Activated T-cell treated with anti-CD3 and anti-CD28 coated beads, Interleukin-2, amount 50 U/mL, for 24 hours (primary cell): ENCODE measurements around the gene PDE7B.
"Not testable (repeated sequence)": the region's sequence is repeated elsewhere in the genome, so short reads cannot be mapped to it uniquely, and the experiment has no call there.

Experiments used
- DNase-seq: peaks from one replicate; pipeline ENCODE4 v3.0.0-alpha.2; 2020
- H3K27ac Mint-ChIP-seq: 2 replicates; pipeline ENCODE4 v1.8.0; 2020; ENCODE audit warnings: mild to moderate bottlenecking, mixed read lengths
- H3K27me3 Mint-ChIP-seq: 2 replicates; pipeline ENCODE4 v1.8.0; 2020; ENCODE audit warnings: mixed read lengths
- H3K36me3 Mint-ChIP-seq: 2 replicates; pipeline ENCODE4 v1.8.0; 2020; ENCODE audit warnings: low read depth, mixed read lengths
- H3K4me1 Mint-ChIP-seq: 2 replicates; pipeline ENCODE4 v1.8.0; 2020; ENCODE audit warnings: low read depth, mixed read lengths
- H3K4me3 Mint-ChIP-seq: 2 replicates; pipeline ENCODE4 v1.8.0; 2020; ENCODE audit warnings: mild to moderate bottlenecking, moderate library complexity, mixed read lengths
- H3K9me3 Mint-ChIP-seq: 2 replicates; pipeline ENCODE4 v1.8.0; 2020; ENCODE audit warnings: mixed read lengths

The PDE7B gene

GRCh38 chr6:136212608-136213007, 361.1 kb downstream of the PDE7B start:
- no peak overlapping the region for H3K4me3 Mint-ChIP-seq
- no peaks in the 10 kb centered on the region for H3K27me3 Mint-ChIP-seq
- no peak for DNase-seq
- no peaks in the 10 kb centered on the region for H3K36me3 Mint-ChIP-seq
- H3K9me3 Mint-ChIP-seq = no peaks in the 10 kb centered on the region
- no peak overlapping the region for H3K27ac Mint-ChIP-seq
- H3K4me1 Mint-ChIP-seq = no peaks in the 10 kb centered on the region

- Mint-ChIP-seq H3K27me3 (no peaks in the 10 kb centered on the region), H3K9me3 (no peaks in the 10 kb centered on the region), H3K36me3 (no peaks in the 10 kb centered on the region), H3K4me1 (no peaks in the 10 kb centered on the region), H3K4me3 (no peak overlapping the region), H3K27ac (no peak overlapping the region)
- DNase-seq = no peak
Observed at GRCh38 chr6:136213012-136213539, 361.6 kb downstream of the PDE7B start.

- DNase-seq = no peak
- H3K9me3 Mint-ChIP-seq = no peaks in the 10 kb centered on the region
Observed at GRCh38 chr6:136213853-136214252, 362.4 kb downstream of the PDE7B start.

GRCh38 chr6:136216503-136217401, 365.3 kb downstream of the PDE7B start:
- Mint-ChIP-seq H3K27me3 (no peaks in the 10 kb centered on the region), H3K4me3 (no peak overlapping the region), H3K4me1 (no peaks in the 10 kb centered on the region), H3K36me3 (no peaks in the 10 kb centered on the region), H3K9me3 (peaks cover 6% of the 10 kb centered on the region), H3K27ac (no peak overlapping the region)
- no peak for DNase-seq

More at GRCh38 chr6:136213853-136214252, 362.4 kb downstream of the PDE7B start:
- Mint-ChIP-seq H3K36me3 (no peaks in the 10 kb centered on the region), H3K27ac (no peak overlapping the region), H3K4me1 (no peaks in the 10 kb centered on the region), H3K27me3 (no peaks in the 10 kb centered on the region), H3K4me3 (no peak overlapping the region)

GRCh38 chr6:136224974-136225373, 373.5 kb downstream of the PDE7B start:
- H3K4me3 Mint-ChIP-seq = not testable (repeated sequence)
- peaks cover 18% of the 10 kb centered on the region for H3K4me1 Mint-ChIP-seq

GRCh38 chr6:136225496-136225895, 374.0 kb downstream of the PDE7B start:
- no peak overlapping the region for H3K4me3 Mint-ChIP-seq
- peaks cover 4% of the 10 kb centered on the region for H3K9me3 Mint-ChIP-seq
- peaks cover 18% of the 10 kb centered on the region for H3K4me1 Mint-ChIP-seq
- peaks cover 11% of the 10 kb centered on the region for H3K36me3 Mint-ChIP-seq
- no peak overlapping the region for H3K27ac Mint-ChIP-seq
- H3K27me3 Mint-ChIP-seq = no peaks in the 10 kb centered on the region
- DNase-seq = peak; percentile 46

More at GRCh38 chr6:136224974-136225373, 373.5 kb downstream of the PDE7B start:
- H3K36me3 Mint-ChIP-seq, H3K9me3 Mint-ChIP-seq, H3K27ac Mint-ChIP-seq, H3K27me3 Mint-ChIP-seq, DNase-seq: not testable (repeated sequence)

GRCh38 chr6:136226027-136226673, 374.6 kb downstream of the PDE7B start:
- H3K27me3 Mint-ChIP-seq = no peaks in the 10 kb centered on the region
- peaks cover 18% of the 10 kb centered on the region for H3K4me1 Mint-ChIP-seq
- H3K27ac Mint-ChIP-seq = peak overlapping the region; percentile 38
- peak; percentile 61 for DNase-seq
- H3K9me3 Mint-ChIP-seq = peaks cover 4% of the 10 kb centered on the region
- H3K36me3 Mint-ChIP-seq = peaks cover 17% of the 10 kb centered on the region
- H3K4me3 Mint-ChIP-seq = peak overlapping the region; percentile 35

- Mint-ChIP-seq H3K27me3 (no peaks in the 10 kb centered on the region), H3K9me3 (peaks cover 4% of the 10 kb centered on the region), H3K4me1 (peaks cover 18% of the 10 kb centered on the region), H3K4me3 (peak overlapping the region; percentile 35), H3K36me3 (peaks cover 21% of the 10 kb centered on the region), H3K27ac (no peak overlapping the region)
- DNase-seq = no peak
Observed at GRCh38 chr6:136226674-136227377, 375.3 kb downstream of the PDE7B start.

GRCh38 chr6:136228814-136229213, 377.3 kb downstream of the PDE7B start:
- no peaks in the 10 kb centered on the region for H3K27me3 Mint-ChIP-seq
- H3K4me1 Mint-ChIP-seq = peaks cover 18% of the 10 kb centered on the region
- peaks cover 4% of the 10 kb centered on the region for H3K9me3 Mint-ChIP-seq
- H3K4me3 Mint-ChIP-seq = no peak overlapping the region
- no peak overlapping the region for H3K27ac Mint-ChIP-seq
- no peak for DNase-seq
- peaks cover 38% of the 10 kb centered on the region for H3K36me3 Mint-ChIP-seq

- H3K36me3 Mint-ChIP-seq = peaks cover 49% of the 10 kb centered on the region
- H3K27ac Mint-ChIP-seq = no peak overlapping the region
- H3K4me1 Mint-ChIP-seq = peaks cover 14% of the 10 kb centered on the region
- no peaks in the 10 kb centered on the region for H3K9me3 Mint-ChIP-seq
- DNase-seq = no peak
- H3K4me3 Mint-ChIP-seq = no peak overlapping the region
- H3K27me3 Mint-ChIP-seq = no peaks in the 10 kb centered on the region
Observed at GRCh38 chr6:136230219-136230853, 378.8 kb downstream of the PDE7B start.

- Mint-ChIP-seq H3K4me1 (peaks cover 13% of the 10 kb centered on the region), H3K36me3 (peaks cover 68% of the 10 kb centered on the region), H3K4me3 (no peak overlapping the region), H3K9me3 (no peaks in the 10 kb centered on the region), H3K27me3 (no peaks in the 10 kb centered on the region), H3K27ac (no peak overlapping the region)
- DNase-seq = no peak
Observed at GRCh38 chr6:136232701-136233100, 381.2 kb downstream of the PDE7B start.

GRCh38 chr6:136235233-136235564, 383.7 kb downstream of the PDE7B start:
- Mint-ChIP-seq H3K36me3 (peaks cover 82% of the 10 kb centered on the region), H3K9me3 (no peaks in the 10 kb centered on the region)

GRCh38 chr6:136236466-136237293, 385.2 kb downstream of the PDE7B start:
- peak overlapping the region; percentile 29 for H3K27ac Mint-ChIP-seq
- H3K36me3 Mint-ChIP-seq = peaks cover 82% of the 10 kb centered on the region
- no peak overlapping the region for H3K4me3 Mint-ChIP-seq
- no peaks in the 10 kb centered on the region for H3K9me3 Mint-ChIP-seq
- peaks cover 13% of the 10 kb centered on the region for H3K4me1 Mint-ChIP-seq
- DNase-seq = no peak
- H3K27me3 Mint-ChIP-seq = no peaks in the 10 kb centered on the region

More at GRCh38 chr6:136235233-136235564, 383.7 kb downstream of the PDE7B start:
- H3K4me1 Mint-ChIP-seq = peaks cover 13% of the 10 kb centered on the region
- H3K27ac Mint-ChIP-seq = no peak overlapping the region
- no peaks in the 10 kb centered on the region for H3K27me3 Mint-ChIP-seq
- no peak for DNase-seq
- no peak overlapping the region for H3K4me3 Mint-ChIP-seq
